GDM1 (cell line): ENCODE measurements around the gene ARHGEF39.
"Not testable (repeated sequence)": the region's sequence is repeated elsewhere in the genome, so short reads cannot be mapped to it uniquely, and the experiment has no call there.

ENCODE experiments used
- DNase-seq: peaks from one replicate; lab custom pipeline; 2025; lab: John Stamatoyannopoulos, UW

Gene ARHGEF39

DNA sequence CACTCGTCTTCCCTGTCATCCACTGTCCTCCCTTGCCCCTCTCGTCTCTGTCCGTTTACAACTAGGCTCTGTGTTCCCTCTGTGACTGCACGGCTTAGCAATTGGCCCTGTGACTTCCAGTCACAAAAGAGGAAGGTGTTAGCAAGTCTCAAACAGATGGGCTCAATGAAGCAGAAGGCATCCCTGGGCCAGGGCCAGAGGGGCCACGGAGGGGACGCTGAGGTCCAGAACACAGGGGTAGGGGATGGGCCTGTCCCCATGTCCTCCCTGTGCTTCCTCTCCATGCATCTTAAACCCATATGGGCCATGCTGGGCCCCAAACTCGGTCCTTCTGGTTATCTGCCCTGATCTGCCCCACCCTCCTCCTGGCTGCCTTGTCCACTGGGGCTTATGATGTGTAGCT lies 46.7 kb downstream of the ARHGEF39 start, which contains the start of gene CD72:
TSS of gene CD72 (minus strand) at position 89 of the 403 bp plus-strand sequence. CDS start 110 bp downstream, outside the sequence.
- DNase-seq, result peak; percentile 49

DNA sequence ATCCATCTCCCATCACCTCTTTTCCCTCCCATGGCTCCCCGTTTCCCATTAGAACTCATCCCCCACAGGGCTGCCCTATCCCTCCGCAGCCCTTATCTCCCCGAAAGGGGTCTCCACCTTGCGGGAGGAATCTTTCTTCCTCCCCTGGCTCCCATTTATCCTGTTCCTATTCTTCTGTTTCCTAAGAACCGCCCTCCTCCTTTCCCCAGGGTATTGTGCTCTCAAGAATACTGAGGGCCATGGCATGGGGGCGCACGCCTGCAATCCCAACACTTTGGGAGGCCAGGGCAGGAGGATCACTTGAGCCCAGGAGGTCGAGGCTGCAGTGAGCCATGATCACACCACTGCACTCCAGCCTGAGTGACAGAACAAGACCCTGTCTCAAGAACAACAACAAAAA lies 47.4 kb downstream of the ARHGEF39 start:
- no peak for DNase-seq

DNA sequence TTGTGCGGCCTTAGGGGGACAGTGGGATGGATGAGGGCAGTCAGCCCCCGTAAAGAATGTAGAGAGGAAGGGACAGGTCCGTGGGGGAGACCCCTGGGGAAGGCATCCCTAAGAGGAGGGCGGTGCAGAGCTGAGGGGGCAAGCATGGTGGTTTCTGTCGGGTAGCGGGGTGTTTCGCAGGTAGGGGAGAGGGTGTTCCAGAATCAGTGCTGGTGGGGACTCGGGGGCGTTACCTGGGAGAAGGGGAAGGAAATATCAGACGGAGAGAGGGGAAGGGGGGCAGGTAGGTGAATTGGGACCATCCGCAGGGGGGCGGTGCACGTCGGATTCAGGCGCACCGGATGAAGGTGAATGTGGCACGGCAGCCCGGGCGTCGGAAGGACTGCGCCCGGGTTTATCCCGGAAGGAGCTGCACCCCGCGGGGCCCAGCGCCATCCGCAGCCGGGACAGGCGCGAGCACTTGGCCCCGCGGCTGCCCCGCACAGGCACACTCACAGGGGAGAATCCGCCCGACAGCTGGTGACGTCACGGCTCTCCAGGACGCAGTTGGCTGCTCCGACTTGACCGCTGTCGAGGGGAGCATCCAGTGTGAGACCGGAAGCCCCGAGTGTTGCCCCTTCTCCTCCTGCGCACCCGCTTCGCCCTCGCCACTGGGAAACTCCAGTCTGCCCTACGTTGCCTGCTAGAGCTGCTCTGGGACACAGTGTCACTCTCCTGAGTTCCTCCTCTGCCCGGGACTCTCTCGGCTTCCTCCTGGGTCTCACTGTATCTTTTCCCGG lies 48.1 kb downstream of the ARHGEF39 start:
- DNase-seq, result no peak

DNA sequence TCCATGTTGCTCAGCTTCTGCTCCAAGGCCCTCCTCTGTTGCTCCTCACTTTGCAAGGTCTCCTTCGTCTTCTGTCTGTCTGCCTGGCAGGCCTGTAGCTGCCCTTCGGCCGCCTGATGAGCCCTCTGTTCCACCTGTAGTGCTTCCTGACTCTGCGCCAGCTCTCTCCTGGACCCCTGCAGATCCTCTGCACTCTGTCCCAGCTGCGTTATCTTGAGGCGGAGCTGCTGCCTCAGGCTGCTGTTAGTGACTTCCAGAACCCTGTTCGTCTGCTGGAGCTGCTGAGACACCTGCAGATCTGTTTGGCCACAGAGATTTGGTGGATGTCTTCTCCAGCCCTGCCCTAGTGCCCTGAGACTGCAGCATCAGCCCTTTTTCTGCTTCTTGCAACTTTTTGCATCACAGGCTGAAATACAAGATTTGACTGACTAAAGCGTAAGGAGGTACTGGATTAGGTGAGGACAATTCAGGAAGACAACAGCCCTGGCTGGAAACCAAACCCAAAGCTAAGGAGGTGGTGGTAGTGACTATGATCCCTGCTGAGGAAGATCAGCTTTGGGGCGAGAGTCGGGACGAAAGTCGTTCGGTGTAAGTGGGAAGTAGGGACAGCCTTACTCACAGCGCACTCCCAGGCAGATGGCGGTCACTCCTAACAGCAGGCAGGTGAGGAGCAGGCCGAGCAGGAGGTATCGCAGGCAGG lies 48.9 kb downstream of the ARHGEF39 start:
- no peak for DNase-seq

DNA sequence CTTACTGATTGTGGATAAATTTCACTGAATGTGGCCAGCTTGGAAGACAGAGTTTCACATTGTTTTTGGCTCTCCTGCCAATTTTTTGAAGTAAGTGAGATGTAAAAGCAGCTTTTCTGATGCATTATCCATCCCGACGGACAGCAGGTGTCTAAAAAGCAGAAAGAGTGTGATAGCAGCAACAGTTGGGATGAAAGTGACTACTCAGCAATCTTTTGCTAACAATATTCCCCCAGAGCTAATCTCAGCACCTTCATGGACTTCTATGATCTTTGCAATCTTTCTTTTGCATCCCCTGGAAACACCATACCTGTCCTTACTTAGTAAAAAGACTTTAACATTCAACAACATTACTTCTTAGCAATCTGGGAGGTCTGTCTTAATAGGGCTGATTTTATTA lies 52.2 kb downstream of the ARHGEF39 start:
- DNase-seq, result no peak

DNA sequence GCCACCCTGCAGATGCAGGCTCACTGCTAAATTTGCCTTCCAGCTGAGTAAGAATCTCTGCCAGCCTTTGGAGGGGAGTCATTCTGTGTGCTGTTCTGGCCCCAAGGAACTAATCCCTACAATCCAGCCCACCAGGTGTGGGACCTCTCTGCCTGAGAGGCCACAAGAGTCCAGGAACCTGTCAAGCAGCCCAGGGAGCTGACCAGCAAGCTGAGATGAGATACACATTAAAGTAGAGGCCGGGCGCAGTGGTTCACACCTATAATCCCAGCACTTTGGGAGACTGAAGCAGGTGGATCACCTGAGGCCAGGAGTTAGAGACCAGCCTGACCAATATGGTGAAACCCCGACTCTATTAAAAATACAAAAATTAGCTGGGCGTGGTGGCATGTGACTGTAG lies 52.9 kb downstream of the ARHGEF39 start:
- DNase-seq, result not testable (repeated sequence)

DNA sequence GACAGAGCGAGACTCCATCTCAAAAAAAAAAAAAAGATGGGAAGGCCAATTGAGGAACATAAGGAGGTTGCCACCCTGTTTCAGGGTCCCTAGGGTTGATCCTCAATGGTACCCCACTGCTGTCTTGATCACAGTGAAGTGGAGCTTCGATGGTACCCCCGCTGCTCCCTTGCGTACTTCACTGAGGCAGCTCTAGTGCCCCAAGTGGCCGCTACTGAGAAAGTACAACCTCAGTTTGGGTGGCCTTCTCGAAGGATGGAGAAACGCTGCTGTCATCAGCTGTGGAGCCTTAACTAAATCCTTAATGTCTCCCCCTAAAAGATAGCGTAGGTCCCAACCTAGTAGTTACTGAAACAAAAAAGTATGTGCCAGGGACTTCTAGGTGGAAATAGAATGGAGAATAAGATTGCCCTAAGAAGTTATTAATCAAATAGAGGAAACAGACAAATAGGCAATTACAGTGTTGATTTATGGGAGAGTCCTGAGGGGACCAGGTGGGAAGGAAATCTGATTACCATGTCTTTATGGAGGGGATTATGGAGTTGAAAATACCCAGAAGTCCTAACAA lies 53.7 kb downstream of the ARHGEF39 start:
- no peak for DNase-seq

DNA sequence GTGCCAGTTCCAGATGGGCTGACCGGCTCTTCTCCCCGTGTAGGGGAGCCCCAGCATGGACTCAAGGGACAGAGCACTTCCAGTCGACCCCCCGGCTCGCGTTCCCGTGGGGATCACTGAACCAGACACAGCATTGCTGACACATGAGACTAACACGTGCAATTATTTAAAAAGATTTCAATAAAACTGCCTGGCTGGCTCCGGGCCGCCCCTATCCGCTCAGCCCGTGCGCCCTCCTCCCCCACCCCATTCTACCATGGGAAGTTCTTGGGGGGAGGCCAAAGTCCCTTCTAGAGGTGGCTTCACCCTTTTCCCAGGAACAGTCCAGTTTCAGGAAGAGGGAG lies 55.2 kb downstream of the ARHGEF39 start:
- no peak for DNase-seq
